GM20431 (cell line): ENCODE results near the gene LHFPL6.

Experiments
- in situ Hi-C: fragments of 300-500 bp; cut with MseI, MboI; formaldehyde crosslinking; loops from one replicate; pipeline ENCODE4 v1.15.0; 2020; ENCODE audit warnings: low sequenced_read_pairs; ENCODE audit not compliant: unreplicated experiment

Gene LHFPL6

DNA sequence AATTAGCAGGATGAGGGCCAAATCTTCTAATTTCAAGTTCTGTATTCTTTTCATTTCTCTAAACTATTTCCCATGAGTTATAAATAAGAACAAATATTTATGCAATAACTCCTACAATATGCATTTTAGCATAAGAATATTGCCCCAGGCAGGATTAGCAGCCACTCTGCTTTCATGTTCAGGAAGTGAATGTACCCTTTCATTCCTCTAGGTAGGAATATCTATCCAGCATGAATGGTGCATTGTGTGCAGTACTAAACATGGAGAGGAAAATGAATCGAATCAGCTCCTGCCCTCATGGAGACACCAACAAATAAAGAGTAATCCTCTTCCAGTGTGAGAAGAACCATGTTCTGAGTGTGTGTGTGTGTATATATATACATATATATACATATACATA lies 41.0 kb downstream of the LHFPL6 start:
- in situ Hi-C loops: no loop called here

DNA sequence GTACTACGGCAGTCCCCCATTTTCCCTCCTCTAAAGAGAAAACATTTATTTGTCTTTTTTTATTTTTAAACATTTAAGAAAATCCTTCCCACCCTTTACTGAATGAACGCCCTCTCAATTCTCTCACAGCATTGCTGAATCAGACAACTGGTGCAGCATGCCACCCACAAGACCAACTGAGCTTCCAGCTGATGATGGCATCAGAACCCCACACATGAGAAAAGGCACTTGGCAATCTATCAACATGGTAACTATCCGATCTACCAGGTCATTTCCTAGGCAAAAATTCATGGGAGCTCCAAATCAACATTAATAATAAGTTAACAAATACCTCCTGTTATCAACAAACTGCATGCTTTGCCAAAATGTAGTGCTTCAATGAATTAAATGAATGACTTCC lies 43.1 kb downstream of the LHFPL6 start:
- in situ Hi-C loops: no loop called here

DNA sequence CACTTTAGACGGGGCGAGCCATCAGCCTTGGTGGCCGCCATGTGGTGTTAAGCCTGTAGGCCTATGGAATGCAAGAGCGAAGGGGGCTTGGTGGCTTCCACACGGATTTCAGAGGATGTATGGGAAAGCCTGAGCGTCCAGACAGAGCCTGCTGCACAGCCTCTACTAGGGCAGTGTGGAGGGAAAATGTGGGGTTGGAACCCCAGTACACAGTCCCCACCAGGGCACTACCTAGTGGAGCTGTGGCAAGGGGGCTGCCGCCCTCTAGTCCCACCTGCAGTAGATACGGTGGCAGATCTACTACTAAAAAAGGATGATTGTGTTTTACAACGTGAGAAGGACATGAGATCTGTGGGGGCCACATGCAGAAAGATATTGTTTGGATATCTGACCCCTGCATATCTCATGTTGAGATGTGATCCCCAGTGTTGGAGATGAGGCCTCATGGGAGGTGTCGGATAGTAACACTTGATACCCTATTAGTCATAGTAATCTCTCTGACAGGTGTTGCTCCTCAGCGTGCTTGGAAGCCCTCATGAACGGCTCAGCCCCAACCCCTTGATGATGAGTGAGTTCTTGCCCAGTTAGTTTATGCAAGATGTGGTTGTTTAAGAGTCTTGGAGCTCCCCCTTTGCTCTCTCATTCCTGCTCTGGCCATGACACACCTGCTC lies 45.6 kb downstream of the LHFPL6 start:
- in situ Hi-C loops: no loop called here

DNA sequence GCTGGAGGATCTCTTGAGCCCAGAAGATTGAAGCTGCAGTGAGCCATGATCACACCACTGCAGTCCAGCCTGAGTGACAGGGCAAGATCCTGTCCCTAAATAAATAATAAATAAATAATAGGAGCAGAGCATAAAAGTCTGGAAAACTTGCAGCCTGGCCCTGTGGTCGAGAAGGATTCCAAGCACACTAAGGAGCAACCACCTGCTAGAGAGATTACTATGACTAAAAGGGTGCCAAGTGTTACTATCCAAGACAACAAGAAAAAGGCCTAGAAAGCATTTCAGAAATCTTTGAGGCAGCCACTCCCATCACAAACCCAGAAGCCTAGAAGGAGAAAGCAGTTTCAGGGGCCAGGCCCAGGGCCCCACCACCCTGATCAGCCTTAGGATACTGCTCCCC lies 46.1 kb downstream of the LHFPL6 start:
- in situ Hi-C loops: no loop called here

DNA sequence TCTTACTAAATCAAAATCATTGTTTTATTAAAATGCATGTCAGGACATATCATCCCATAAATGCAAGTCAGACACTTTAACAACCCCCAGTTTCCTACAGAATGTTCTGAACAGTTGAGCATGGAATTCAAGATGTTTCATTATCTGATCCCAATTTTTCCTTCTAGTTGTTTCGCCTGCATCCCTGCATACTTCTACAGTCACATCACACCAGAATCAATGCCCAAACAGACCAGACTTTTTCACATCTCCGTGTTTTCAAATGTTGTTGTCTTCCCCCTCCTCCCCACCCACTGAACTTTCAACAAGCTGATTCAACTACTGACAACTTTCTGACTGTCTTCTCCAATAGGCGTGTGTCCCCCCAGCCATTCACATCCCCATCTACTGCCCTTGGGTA lies 48.6 kb downstream of the LHFPL6 start:
- in situ Hi-C loops: no loop called here

DNA sequence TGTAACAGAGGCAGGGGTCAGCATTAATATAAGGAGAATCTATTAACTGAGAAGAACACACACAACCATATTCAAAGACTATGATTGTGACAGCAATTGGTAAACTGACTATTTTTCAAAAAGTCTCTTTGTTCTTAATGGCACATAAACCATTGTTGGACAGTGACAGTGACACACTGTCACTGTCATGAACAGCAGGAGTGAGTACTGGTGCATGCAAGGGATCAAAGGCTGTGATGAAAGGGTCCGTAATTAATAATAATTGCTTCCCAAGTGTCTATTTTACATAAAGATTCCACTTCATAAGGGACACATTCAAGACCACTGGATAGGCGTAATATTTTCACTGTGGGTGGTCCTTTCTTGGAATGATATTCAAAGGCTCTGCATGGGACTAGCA lies 50.7 kb downstream of the LHFPL6 start:
- in situ Hi-C loops: no loop called here

DNA sequence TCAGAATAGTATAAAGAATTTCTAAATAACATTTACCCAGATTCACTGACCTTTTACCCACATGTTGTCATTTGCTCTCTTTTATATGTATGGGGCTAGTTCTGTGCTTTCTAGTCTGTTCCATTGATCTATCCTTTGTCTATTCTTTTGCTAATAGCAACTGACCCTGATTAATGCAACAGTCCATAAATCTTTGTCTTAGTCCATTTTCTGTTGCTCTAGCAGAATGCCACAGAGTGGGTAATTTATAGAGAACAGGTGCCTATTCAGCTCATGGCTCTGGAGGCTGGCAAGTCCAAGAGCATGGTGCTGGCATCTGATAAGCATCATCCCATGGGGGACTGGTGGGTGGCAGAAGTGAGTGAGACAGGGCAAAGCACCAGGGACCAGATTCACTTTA lies 52.1 kb downstream of the LHFPL6 start:
- in situ Hi-C loops: no loop called here

DNA sequence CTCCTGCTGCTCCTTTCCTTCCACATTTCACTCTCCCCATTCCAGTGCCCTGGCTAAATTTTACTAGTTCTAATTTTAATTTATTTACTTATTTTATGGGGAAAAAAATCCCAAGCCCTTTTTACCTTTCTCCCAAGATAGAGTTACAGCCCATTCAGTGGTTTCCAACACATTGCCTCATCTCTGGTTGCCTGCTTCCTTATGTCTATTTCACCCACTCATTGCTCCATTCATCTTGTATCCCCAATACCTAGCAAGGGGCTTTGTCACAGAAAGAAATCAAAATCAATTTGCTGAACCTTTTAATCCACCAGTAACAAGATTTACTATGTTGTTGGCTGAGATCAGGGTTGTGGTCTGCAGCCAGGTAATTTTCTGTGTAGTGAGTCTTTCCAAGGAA lies 55.9 kb downstream of the LHFPL6 start:
- in situ Hi-C loops: no loop called here

DNA sequence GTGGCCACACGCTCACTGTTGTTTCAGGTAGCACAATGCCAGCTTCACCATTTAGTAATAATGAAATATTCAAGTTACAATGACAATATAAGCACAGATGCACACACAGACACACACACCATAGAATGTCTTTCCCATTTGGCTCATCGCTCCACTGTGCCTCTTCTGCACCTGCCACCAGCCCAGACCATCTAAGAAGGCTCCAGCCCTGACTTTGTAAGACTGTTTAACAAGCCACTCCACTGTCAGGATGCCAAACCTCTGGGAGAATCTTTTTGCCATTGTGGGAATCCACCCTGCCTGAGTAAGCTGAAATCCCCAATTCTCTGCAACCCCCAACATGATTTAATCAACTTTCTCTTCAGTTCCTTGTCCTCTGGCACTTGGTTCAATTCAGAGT lies 60.6 kb downstream of the LHFPL6 start:
- in situ Hi-C loops: no loop called here

DNA sequence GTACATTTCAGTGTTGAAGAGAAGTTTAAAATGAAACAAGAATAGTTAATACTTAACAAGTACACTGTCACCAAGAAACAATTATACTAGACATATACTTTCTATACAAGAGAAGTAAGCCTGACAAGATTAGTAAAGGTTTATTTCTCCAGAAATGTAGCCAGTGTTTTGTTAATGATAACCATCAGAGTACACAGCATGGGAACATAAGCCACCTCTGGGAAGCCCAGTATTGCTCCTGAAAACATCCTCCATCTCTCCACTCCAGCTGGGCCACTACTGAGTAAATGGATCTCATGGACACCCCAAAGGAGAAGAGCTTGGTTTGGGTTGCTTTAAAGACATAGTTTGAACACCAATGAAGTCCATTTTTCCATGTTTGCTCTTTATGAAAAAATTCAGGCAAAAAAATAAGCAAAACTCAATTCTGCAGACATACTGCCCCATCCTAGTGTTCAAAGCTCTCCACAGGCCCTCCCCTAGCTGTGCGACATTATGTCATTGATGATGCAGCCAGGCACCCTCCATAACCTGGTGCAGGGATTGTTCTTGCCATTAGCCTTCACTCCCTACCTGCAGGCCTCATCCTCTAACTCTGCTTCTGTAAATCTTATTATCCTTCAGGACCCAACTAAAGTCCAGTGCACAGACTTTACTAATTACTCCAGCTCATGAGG lies 61.9 kb downstream of the LHFPL6 start:
- in situ Hi-C loops: no loop called here

DNA sequence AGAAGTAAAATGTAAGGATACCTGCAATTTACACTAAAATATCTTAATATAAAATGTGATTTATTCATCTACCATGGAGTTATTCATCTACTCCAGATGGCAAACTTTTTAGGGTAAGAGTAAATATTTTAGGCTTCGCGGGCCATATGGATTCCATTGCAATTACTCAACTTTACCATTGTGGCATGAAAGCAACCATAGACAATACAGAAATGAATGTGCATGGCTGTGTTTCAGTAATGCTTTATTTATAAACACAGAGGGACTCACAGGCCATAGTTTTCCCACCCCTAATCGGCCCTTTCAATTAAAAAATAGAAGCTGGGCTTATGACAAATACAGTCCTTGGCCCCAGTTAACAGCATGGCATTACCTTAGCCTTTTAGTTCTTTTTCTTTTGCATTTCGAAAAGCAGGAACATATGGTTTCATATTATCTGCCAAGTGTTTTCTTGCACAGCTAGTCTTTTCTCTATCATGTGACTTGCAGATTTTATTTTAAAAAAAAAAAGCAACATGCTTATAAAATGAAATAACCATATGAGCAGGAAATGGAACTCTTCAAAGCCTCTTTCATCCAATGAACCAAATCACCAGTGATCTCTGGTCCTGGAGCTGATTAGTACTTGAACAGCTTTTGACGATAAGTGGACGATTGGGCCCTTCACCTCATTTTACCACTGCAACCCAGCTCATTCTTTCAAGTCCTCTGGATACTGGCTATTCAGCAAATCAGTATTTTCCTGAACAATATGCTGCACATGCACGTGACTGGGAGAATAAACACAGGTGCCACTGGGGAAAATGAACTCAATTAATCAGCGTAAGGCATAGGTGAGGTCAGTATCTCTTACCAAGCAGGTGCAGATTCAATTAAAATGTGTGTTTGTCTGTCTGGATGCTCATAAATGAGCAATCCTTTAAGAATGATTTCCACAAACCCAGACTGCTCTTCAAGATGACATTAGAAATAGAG lies 63.9 kb downstream of the LHFPL6 start:
- in situ Hi-C loops: no loop called here

DNA sequence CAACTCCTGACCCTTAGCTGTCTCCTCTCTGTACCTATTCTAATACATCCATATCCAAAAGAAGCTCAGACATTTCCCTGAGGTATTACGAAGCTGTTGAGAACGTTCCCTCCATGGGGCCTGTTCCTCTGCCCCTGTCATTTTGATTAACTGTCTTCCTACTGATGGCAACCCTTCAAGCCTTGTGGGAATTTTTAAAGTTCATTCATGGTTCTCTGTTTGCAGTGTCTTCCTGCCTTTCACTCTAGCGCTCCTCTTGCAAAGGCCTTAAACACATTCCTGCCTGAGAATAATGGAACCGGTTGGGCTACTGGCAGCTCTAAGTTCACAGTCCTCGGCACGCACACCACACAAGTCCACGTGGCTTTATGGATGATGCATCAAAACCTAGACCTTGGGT lies 66.1 kb downstream of the LHFPL6 start:
- in situ Hi-C loops: no loop called here

DNA sequence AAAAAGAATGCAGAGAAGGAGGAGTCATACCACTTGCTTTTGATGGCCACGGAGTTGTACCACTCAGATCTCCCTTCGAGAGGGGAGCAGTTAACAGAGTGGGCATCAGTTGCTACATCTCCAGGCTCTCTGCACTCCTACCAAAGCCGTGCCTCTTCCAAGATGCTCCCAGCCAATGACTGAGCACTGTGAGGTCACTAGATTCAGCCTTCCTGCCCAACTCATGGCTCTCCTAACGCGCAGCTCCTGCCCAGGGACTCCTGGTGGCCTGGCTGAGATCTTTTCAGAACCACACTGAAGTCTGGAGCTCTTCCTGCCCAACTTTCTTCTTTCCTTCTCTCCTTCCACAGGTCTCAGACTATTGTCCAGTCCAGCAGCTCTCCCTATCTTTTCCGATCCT lies 66.7 kb downstream of the LHFPL6 start:
- in situ Hi-C loops: no loop called here

DNA sequence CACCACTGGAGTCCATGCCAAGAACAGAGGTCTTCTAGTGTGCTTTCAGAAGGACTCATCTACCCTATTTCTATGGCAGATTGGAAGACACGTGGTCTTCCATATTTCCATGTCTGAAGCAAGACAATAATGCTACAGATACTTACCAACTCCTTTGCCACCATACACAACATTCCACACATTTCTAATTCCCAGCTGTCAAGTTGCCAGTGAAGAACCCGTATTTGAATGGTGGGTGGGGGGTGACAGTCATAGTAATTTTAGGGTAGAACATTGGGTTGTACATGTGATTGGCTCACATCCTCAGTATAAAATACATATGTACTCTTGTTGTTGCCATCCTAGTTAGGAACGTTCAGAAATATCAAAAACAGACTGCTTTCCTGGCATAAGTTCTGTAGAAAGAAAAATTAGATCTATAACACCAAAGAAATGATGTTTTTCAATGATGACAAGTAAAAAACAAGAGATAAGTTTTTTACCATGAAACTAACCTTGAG lies 69.3 kb downstream of the LHFPL6 start:
- in situ Hi-C loops: no loop called here

DNA sequence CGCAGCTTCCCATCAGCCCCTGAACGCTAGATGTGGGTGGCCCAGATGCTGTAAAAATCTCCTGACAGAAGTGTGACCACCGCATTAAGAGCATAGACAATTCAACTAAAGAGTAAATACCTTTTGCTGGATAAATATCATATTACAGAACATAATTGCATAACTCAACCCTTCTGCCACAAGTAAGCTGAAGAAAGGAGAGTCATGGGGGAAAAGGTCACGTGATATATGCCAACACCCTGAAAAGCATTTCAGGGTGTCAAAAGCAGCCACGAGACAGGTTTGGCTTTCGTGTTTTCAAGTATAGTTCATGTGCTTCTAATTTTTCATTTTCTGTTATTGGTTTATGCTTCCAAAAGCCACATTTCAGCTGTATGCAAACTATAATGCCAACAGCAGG lies 71.3 kb downstream of the LHFPL6 start:
- in situ Hi-C loops: no loop called here

DNA sequence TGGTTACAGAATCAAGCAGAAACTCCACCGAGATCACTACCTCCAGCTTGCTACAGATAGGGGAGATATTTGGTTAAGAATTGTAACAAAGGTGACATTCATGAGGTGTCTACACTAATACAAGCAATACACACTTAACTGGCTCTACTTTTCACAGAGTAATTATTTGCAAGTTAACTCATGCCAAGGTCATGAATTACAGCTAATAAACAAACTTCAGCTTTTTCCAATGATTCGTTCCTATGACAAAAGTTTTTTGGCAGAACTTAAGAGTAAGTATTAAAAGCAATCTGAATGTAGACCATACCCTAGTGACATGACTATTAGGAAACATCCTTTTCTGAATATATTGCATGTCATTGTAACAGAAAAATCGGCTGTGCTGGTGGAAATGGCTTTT lies 72.1 kb downstream of the LHFPL6 start:
- in situ Hi-C loops: no loop called here

DNA sequence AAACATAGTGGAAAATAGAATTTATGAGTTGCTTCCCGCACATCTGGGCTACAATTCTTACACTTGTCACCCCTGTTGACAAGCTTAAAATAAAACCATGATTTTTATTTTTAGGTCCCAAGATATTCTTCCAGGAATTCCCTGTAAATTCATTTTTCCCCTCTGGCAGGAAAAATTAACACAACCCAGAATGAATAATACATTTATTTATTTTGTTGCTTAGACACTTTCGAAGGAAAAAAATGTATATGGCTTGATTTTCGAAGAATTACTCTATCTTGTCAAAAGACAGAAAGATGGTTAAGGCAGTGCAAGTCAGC lies 74.4 kb downstream of the LHFPL6 start:
- in situ Hi-C loops: no loop called here

DNA sequence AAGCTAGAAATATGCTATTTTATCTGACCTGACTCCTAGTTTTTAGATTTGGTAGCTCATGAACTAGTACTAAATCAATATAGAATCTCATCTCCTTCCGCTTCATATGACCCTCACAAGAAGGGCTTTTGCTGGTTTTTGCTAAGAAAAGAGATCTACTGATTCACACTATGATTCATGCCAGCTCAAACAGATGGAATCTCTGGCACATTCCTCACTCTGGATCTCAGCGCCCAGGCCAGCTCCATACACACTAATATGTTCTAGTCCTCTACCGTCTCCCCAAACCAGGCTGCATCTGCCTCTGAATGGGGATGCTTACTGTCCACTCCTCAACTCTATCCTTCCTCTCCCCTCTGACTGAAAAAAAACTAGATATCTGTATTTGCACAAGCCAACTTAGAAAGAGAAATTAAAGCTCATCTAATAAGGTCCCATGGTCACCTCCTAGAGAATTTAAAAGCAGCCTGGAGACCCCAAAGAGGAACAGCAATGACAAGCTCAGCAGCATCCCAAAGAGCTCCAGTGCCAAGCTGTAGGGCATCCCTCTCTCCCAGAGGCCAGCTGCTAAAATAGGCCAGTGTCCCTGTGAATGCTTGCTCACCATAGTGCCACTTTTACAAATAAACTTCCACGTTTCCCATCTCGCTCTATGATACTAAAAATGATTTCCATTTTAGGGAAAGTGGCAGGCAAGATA lies 74.9 kb downstream of the LHFPL6 start:
- in situ Hi-C loops: no loop called here

DNA sequence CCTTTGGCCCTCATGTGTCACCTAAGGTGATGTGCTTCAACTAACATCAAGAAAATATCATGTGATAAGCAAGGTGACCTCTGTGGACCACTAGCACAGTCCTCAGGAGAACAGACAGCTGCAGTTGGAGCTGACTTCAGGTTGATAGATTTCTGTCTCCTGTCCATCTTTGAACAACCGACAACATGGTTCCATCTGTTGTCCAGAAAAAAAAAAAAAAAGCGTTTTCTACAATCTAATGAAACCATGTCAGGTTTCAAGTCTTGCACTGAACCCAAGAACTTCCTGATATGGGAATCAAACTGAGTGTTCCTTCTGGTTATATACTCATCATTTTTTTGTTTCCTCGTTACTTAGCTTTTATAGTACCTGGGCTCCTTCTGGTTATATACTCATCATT lies 75.7 kb downstream of the LHFPL6 start:
- in situ Hi-C loops: no loop called here

DNA sequence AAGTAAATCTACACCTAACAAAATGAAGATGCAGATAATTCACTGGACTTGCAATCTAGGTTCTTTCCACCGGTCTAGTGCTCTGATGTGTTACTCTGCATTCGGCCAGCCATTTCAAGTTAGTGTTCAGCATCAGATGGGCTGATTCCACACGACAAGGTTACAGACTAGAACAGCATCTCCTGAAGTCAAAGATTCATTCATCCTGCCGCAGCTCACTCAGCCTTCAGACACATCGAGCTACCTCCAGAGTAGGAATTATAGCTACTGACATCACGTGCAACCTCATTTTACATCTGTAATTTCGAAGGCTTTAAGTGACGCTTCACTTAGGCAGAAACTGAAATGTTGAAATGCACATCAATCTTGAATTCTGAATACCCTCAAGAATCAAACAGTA lies 76.5 kb downstream of the LHFPL6 start:
- in situ Hi-C loops: no loop called here
